CD4-positive, alpha-beta T cell (primary cell): ENCODE measurements around the gene LNPEP. TPM values are rescaled to one million over a fixed set of nuclear protein-coding genes. Genes with fewer than 3 reads are reported as not detected.

ENCODE experiments used
- ATAC-seq: fragments of 200-7000 bp; cut with Tn5 transposase; one replicate; pipeline ENCODE4 v1.10.0; 2022; ENCODE audit warnings: mild to moderate bottlenecking; ENCODE audit not compliant: poor library complexity
- CTCF ChIA-PET: fragments of 350-600 bp; sonication (Branson Sonifier 250); formaldehyde crosslinking; loops from one replicate; lab custom pipeline; 2021; ENCODE audit warnings: antibody characterized with exemption, inconsistent platforms; lab: Charles Lee
- POLR2A ChIA-PET: fragments of 350-600 bp; sonication (Branson Sonifier 250); formaldehyde crosslinking; loops from one replicate; lab custom pipeline; 2021; ENCODE audit warnings: antibody characterized with exemption, inconsistent platforms; lab: Charles Lee
- DNase-seq, 14 experiments: peaks; one replicate each; pipeline ENCODE4 v3.0.0-alpha.2; 2013 to 2020; ENCODE audit warnings: mixed read lengths in 2 of 14
- H3K27ac ChIP-seq, 2 donors: one replicate each; pipeline versions ENCODE4 v1.5.1 to v1.7.0; 2013; ENCODE audit warnings: low read length in 2 of 2, low read depth in 1 of 2, mild to moderate bottlenecking in 1 of 2
- H3K27me3 ChIP-seq, 2 experiments: 1 replicate in 1 of 2; 2 replicates in 1 of 2; pipeline versions ENCODE4 v1.6.1 to v1.7.0; 2013; ENCODE audit warnings: low read length in 2 of 2, control low read depth in 1 of 2, mild to moderate bottlenecking in 1 of 2, moderate library complexity in 1 of 2; ENCODE audit not compliant: insufficient read depth in 2 of 2, control insufficient read depth in 1 of 2
- H3K36me3 ChIP-seq: one replicate; pipeline ENCODE4 v1.6.1; 2013; ENCODE audit warnings: low read length, control low read depth; ENCODE audit not compliant: insufficient read depth
- H3K4me1 ChIP-seq: one replicate; pipeline ENCODE4 v1.6.1; 2013; ENCODE audit warnings: low read length, control low read depth; ENCODE audit not compliant: insufficient read depth
- H3K4me3 ChIP-seq: one replicate; pipeline ENCODE4 v1.5.1; 2013; ENCODE audit warnings: mild to moderate bottlenecking, low read length, moderate library complexity
- H3K9me3 ChIP-seq, 2 experiments: 1 replicate in 1 of 2; 2 replicates in 1 of 2; pipeline versions ENCODE4 v1.6.1 to v1.7.0; 2013; ENCODE audit warnings: low read length in 2 of 2, mild to moderate bottlenecking in 2 of 2, control low read depth in 1 of 2, moderate library complexity in 1 of 2; ENCODE audit not compliant: control insufficient read depth in 1 of 2, insufficient read depth in 1 of 2
- H3K27ac Mint-ChIP-seq: one replicate; pipeline ENCODE4 v1.8.0; 2020; ENCODE audit warnings: mixed read lengths
- H3K27me3 Mint-ChIP-seq: one replicate; pipeline ENCODE4 v1.8.0; 2021; ENCODE audit warnings: mixed read lengths
- H3K36me3 Mint-ChIP-seq: one replicate; pipeline ENCODE4 v1.8.0; 2021; ENCODE audit warnings: low read depth, mixed read lengths
- H3K4me1 Mint-ChIP-seq: one replicate; pipeline ENCODE4 v1.8.0; 2021; ENCODE audit warnings: low read depth, mixed read lengths
- H3K4me3 Mint-ChIP-seq: one replicate; pipeline ENCODE4 v1.8.0; 2020; ENCODE audit warnings: mild to moderate bottlenecking, mixed read lengths
- H3K9me3 Mint-ChIP-seq: one replicate; pipeline ENCODE4 v1.8.0; 2020; ENCODE audit warnings: mixed read lengths
- CTCF ChIP-seq: fragments of 200-600 bp; IDR thresholded peaks from one replicate; pipeline ENCODE4 v1.8.0; 2022; ENCODE audit warnings: antibody characterized with exemption, mild to moderate bottlenecking
- intact Hi-C, 2 experiments: fragments of 100-400 bp; cut with DNase I in 1 of 2; cut with micrococcal nuclease in 1 of 2; formaldehyde crosslinking; loops; one replicate each; pipeline versions ENCODE4 v1.15.1 to v1.9.0; 2023 to 2025; cut with DNase I, micrococcal nuclease
- total RNA-seq, 174 experiments: library from RNA in 2 of 174; stranded (reverse) in 2 of 174; gene quantifications; one replicate each; pipeline ENCODE4 v1.2.3 and lab custom pipeline; 2021 to 2026

Gene LNPEP
- total RNA-seq, 2 experiments from 2014 or later: 52.0 to 52.7 TPM

DNA sequence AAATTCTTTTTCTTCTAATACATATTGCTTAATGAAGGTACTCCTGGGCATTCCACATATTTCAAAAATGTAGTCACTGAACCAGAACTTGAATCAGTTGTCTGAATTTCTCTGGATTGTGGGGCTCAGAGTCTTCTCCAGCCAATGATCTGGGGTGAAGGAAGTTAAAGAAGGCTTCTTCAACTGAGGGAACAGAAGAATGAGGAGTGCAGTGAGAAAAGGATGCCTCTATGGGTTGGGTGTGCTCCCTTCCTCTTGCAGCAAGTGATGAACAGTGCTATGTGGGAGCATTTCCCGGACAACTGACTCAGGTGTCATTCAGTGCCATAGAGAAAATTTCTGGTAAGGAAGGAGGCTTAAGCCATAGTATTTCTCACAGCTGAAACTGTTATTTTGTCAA, 7.9 kb downstream of the LNPEP start:
- Histone ChIP-seq H3K4me1 (peaks cover 47% of the 10 kb centered on the region), H3K27me3 (no peaks in the 10 kb centered on the region), H3K4me3 (no peak overlapping the region), H3K9me3 (no peaks in the 10 kb centered on the region), H3K36me3 (peaks cover 7% of the 10 kb centered on the region), H3K27ac (no peak overlapping the region)
- H3K27me3 Mint-ChIP-seq: no peaks in the 10 kb centered on the region
- intact Hi-C loops: loop anchor here in 1 of 2 experiments (2.0 to 5.0 kb wide), 2 partner anchors 15 to 39 kb away; no protein-coding TSS in a partner anchor
- TF ChIP-seq CTCF: no peak
- no peak for ATAC-seq
- POLR2A ChIA-PET: interaction anchor here (0.6 to 1.7 kb wide), 3 partner anchors 8 to 17 kb away, joined by 4 to 8 read pairs (median 4); partner anchors contain the start of gene LNPEP
- H3K27ac Mint-ChIP-seq: peak overlapping the region; percentile 72
- no peak for DNase-seq
- H3K9me3 Mint-ChIP-seq: no peaks in the 10 kb centered on the region
- peaks cover 33% of the 10 kb centered on the region for H3K36me3 Mint-ChIP-seq
- CTCF ChIA-PET: interaction anchor here (0.7 to 1.2 kb wide), 2 partner anchors 35 to 53 kb away, joined by 3 to 4 read pairs; no protein-coding TSS in a partner anchor
- no peak overlapping the region for H3K4me3 Mint-ChIP-seq
- peaks cover 76% of the 10 kb centered on the region for H3K4me1 Mint-ChIP-seq

DNA sequence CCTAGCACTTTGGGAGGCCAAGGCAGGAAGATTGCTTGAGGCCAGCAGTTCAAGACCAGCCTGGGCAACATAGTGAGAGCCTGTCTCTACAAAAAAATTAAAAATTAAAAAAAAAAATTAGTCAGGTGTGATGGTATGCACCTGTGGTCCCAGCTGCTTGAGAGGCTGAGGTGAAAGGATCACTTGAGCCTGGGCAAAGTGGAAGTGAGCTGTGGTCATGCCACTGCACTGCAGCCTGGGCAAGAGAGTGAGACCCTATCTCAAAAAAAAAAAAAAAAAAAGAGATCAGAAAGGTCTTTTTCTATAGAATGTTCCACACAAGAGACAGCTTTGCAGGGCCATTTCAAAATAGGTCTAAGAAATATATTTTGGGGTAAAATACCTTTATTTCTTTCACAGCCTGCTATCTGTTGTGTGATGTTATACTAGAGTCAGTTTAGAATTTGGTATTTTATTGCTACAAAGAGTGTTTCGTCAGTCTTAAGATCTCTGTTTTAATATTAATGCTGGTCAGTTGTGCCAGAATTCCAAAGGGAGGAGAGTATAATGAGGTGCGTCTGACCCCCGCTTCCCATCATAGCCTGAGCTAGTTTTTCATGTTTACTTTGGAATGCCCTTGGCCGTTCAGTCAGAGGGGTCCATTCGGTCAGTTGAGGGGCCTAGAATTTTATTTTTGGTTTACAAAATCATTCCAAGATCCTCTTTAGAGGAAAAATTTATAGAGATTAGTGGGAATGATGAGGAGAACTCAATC, 9.4 kb downstream of the LNPEP start:
- peak overlapping the region; percentile 80 for H3K27ac Mint-ChIP-seq
- ChIA-PET POLR2A (interaction anchor here (0.9 to 1.7 kb wide), 6 partner anchors 9 to 24 kb away, joined by 3 to 8 read pairs (median 3); partner anchors contain the start of gene LNPEP), CTCF (interaction anchor here (1.2 to 1.4 kb wide), 2 partner anchors 8 to 52 kb away, joined by 4 to 5 read pairs; no protein-coding TSS in a partner anchor)
- no peaks in the 10 kb centered on the region for H3K9me3 Mint-ChIP-seq
- Histone ChIP-seq H3K9me3 (no peaks in the 10 kb centered on the region), H3K4me3 (no peak overlapping the region), H3K36me3 (peaks cover 7% of the 10 kb centered on the region), H3K27me3 (no peaks in the 10 kb centered on the region), H3K4me1 (peaks cover 47% of the 10 kb centered on the region), H3K27ac (no peak overlapping the region)
- peaks cover 79% of the 10 kb centered on the region for H3K4me1 Mint-ChIP-seq
- no peak for TF ChIP-seq CTCF
- no peak overlapping the region for H3K4me3 Mint-ChIP-seq
- intact Hi-C loops: loop anchor here in 1 of 2 experiments (2.0 kb wide), 1 partner anchor 13 kb away; no protein-coding TSS in a partner anchor
- no peaks in the 10 kb centered on the region for H3K27me3 Mint-ChIP-seq
- DNase-seq: no peak
- no peak for ATAC-seq
- peaks cover 41% of the 10 kb centered on the region for H3K36me3 Mint-ChIP-seq

DNA sequence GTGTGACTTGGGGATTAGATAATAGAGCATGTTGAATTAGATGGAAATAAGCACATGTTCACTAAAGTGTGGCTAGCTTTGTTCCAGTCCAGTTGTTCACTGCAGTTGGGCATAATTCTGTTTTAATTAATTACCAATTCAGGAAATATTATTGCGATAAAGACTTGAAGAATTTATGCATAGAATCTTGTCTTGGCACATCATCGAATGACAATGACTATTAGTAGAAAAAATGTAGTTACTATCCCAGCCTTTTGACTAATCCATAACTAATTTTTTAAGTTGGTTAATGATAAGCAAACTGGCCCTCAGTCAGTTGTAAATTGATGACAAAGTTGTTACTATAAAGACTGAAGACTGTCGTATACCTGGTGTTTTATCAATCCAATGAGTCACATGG, 10.5 kb downstream of the LNPEP start:
- peaks cover 34% of the 10 kb centered on the region for H3K36me3 Mint-ChIP-seq
- ChIA-PET POLR2A (interaction anchor here (1.0 to 1.3 kb wide), 4 partner anchors 10 to 23 kb away, joined by 3 to 4 read pairs (median 3); partner anchors contain the start of gene LNPEP), CTCF (interaction anchor here (1.2 to 1.4 kb wide), 2 partner anchors 9 to 51 kb away, joined by 4 to 5 read pairs; no protein-coding TSS in a partner anchor)
- H3K27me3 Mint-ChIP-seq: no peaks in the 10 kb centered on the region
- no peaks in the 10 kb centered on the region for H3K9me3 Mint-ChIP-seq
- H3K27ac Mint-ChIP-seq: peak overlapping the region; percentile 80
- DNase-seq (no peak), ATAC-seq (no peak)
- TF ChIP-seq CTCF: no peak
- Histone ChIP-seq H3K36me3 (peaks cover 12% of the 10 kb centered on the region), H3K27me3 (no peaks in the 10 kb centered on the region), H3K4me3 (no peak overlapping the region), H3K27ac (no peak overlapping the region), H3K4me1 (peaks cover 39% of the 10 kb centered on the region), H3K9me3 (peaks cover 0 to 4% of the 10 kb centered on the region in 2 experiments)
- peaks cover 77% of the 10 kb centered on the region for H3K4me1 Mint-ChIP-seq
- intact Hi-C loops: no loop called here
- peak overlapping the region; percentile 25 for H3K4me3 Mint-ChIP-seq
